Activated CD4-positive, alpha-beta T cell treated with anti-CD3 and anti-CD28 coated beads, Interleukin-2, amount 10 ng/mL, durations not matched to agents 24 days and 14 days (primary cell): Measurements from ENCODE around the gene SMAD2. TPM values are rescaled to one million over a fixed set of nuclear protein-coding genes. Genes with fewer than 3 reads are reported as not detected.

Experiments
- DNase-seq: peaks from one replicate; pipeline ENCODE4 v3.0.0; 2022
- H3K27ac Mint-ChIP-seq: one replicate; pipeline ENCODE4 v1.8.0; 2022; ENCODE audit warnings: mild to moderate bottlenecking, mixed read lengths
- H3K27me3 Mint-ChIP-seq: one replicate; pipeline ENCODE4 v1.8.0; 2022; ENCODE audit warnings: mixed read lengths
- H3K36me3 Mint-ChIP-seq: one replicate; pipeline ENCODE4 v1.8.0; 2022; ENCODE audit warnings: low read depth, mild to moderate bottlenecking, mixed read lengths
- H3K4me1 Mint-ChIP-seq: one replicate; pipeline ENCODE4 v1.8.0; 2021; ENCODE audit warnings: mixed read lengths
- H3K4me3 Mint-ChIP-seq: one replicate; pipeline ENCODE4 v1.8.0; 2022; ENCODE audit warnings: mild to moderate bottlenecking, moderate library complexity, mixed read lengths
- H3K9me3 Mint-ChIP-seq: one replicate; pipeline ENCODE4 v1.8.0; 2021; ENCODE audit warnings: mixed read lengths
- intact Hi-C: fragments of 100-400 bp; cut with micrococcal nuclease; formaldehyde crosslinking; loops from one replicate; pipeline ENCODE4 v1.15.1; 2023
- total RNA-seq: library from RNA; stranded (reverse); gene quantifications from 2 replicates; pipeline ENCODE4 v1.2.3, GENCODE V29; 2022

SMAD2 gene
- total RNA-seq, 1 donor from 2014 or later, result 388 TPM

- Mint-ChIP-seq H3K27ac (peak overlapping the region; percentile 27), H3K4me1 (peaks cover 24% of the 10 kb centered on the region), H3K4me3 (no peak overlapping the region), H3K27me3 (no peaks in the 10 kb centered on the region), H3K36me3 (peaks cover 65% of the 10 kb centered on the region), H3K9me3 (peaks cover 4% of the 10 kb centered on the region)
- intact Hi-C loops, result no loop called here
- DNase-seq, result no peak
Measured at GRCh38 chr18:47881042-47881441, 49.4 kb downstream of the SMAD2 start.

GRCh38 chr18:47877892-47878291 lies 52.6 kb downstream of the SMAD2 start:
- Mint-ChIP-seq H3K4me1 (peaks cover 27% of the 10 kb centered on the region), H3K36me3 (peaks cover 63% of the 10 kb centered on the region), H3K9me3 (no peaks in the 10 kb centered on the region), H3K4me3 (no peak overlapping the region), H3K27ac (no peak overlapping the region), H3K27me3 (no peaks in the 10 kb centered on the region)
- no peak for DNase-seq
- intact Hi-C loops, result no loop called here

GRCh38 chr18:47876813-47877212 lies 53.6 kb downstream of the SMAD2 start:
- Mint-ChIP-seq H3K4me1 (peaks cover 28% of the 10 kb centered on the region), H3K4me3 (no peak overlapping the region), H3K36me3 (peaks cover 59% of the 10 kb centered on the region), H3K9me3 (no peaks in the 10 kb centered on the region), H3K27ac (no peak overlapping the region), H3K27me3 (no peaks in the 10 kb centered on the region)
- no peak for DNase-seq
- intact Hi-C loops, result no loop called here

- Mint-ChIP-seq H3K4me1 (peaks cover 34% of the 10 kb centered on the region), H3K36me3 (peaks cover 46% of the 10 kb centered on the region), H3K9me3 (no peaks in the 10 kb centered on the region), H3K27ac (peak overlapping the region; percentile 62), H3K27me3 (no peaks in the 10 kb centered on the region), H3K4me3 (no peak overlapping the region)
- intact Hi-C loops, result loop anchor here (5.0 kb wide), 3 partner anchors 39 to 149 kb away; no protein-coding TSS in a partner anchor
- DNase-seq, result no peak
Measured at GRCh38 chr18:47873625-47874024, 56.8 kb downstream of the SMAD2 start.

GRCh38 chr18:47872426-47872825 lies 58.0 kb downstream of the SMAD2 start:
- intact Hi-C loops, result loop anchor here (5.0 kb wide), 3 partner anchors 40 to 150 kb away; no protein-coding TSS in a partner anchor
- DNase-seq, result no peak
- Mint-ChIP-seq H3K9me3 (no peaks in the 10 kb centered on the region), H3K27me3 (no peaks in the 10 kb centered on the region), H3K36me3 (peaks cover 51% of the 10 kb centered on the region), H3K4me3 (no peak overlapping the region), H3K4me1 (peaks cover 34% of the 10 kb centered on the region), H3K27ac (no peak overlapping the region)

GRCh38 chr18:47871288-47871687 lies 59.2 kb downstream of the SMAD2 start:
- no peak overlapping the region for H3K4me3 Mint-ChIP-seq
- no peaks in the 10 kb centered on the region for H3K9me3 Mint-ChIP-seq
- DNase-seq, result no peak
- intact Hi-C loops, result loop anchor here (5.0 kb wide), 3 partner anchors 39 to 151 kb away; no protein-coding TSS in a partner anchor
- H3K4me1 Mint-ChIP-seq, result peaks cover 33% of the 10 kb centered on the region
- H3K27me3 Mint-ChIP-seq, result no peaks in the 10 kb centered on the region
- H3K27ac Mint-ChIP-seq, result no peak overlapping the region
- H3K36me3 Mint-ChIP-seq, result peaks cover 50% of the 10 kb centered on the region

- Mint-ChIP-seq H3K4me3 (no peak overlapping the region), H3K4me1 (peaks cover 33% of the 10 kb centered on the region), H3K36me3 (peaks cover 53% of the 10 kb centered on the region), H3K9me3 (no peaks in the 10 kb centered on the region), H3K27ac (peak overlapping the region; percentile 70), H3K27me3 (no peaks in the 10 kb centered on the region)
- no peak for DNase-seq
- intact Hi-C loops, result loop anchor here (5.0 kb wide), 3 partner anchors 38 to 152 kb away; no protein-coding TSS in a partner anchor
Measured at GRCh38 chr18:47870605-47871004, 59.9 kb downstream of the SMAD2 start.

- Mint-ChIP-seq H3K36me3 (peaks cover 58% of the 10 kb centered on the region), H3K4me3 (no peak overlapping the region), H3K27ac (no peak overlapping the region), H3K4me1 (peaks cover 23% of the 10 kb centered on the region), H3K27me3 (no peaks in the 10 kb centered on the region), H3K9me3 (no peaks in the 10 kb centered on the region)
- intact Hi-C loops, result no loop called here
- DNase-seq, result no peak
Measured at GRCh38 chr18:47868744-47869143, 61.7 kb downstream of the SMAD2 start.

GRCh38 chr18:47865183-47865582 lies 65.3 kb downstream of the SMAD2 start:
- H3K36me3 Mint-ChIP-seq, result peaks cover 71% of the 10 kb centered on the region
- no peak overlapping the region for H3K27ac Mint-ChIP-seq
- H3K27me3 Mint-ChIP-seq, result no peaks in the 10 kb centered on the region
- intact Hi-C loops, result no loop called here
- no peak overlapping the region for H3K4me3 Mint-ChIP-seq
- H3K9me3 Mint-ChIP-seq, result no peaks in the 10 kb centered on the region
- no peak for DNase-seq
- peaks cover 8% of the 10 kb centered on the region for H3K4me1 Mint-ChIP-seq

- no peak for DNase-seq
- no peak overlapping the region for H3K27ac Mint-ChIP-seq
- intact Hi-C loops, result no loop called here
- H3K4me3 Mint-ChIP-seq, result no peak overlapping the region
- peaks cover 77% of the 10 kb centered on the region for H3K36me3 Mint-ChIP-seq
- H3K9me3 Mint-ChIP-seq, result peaks cover 5% of the 10 kb centered on the region
- peaks cover 2% of the 10 kb centered on the region for H3K4me1 Mint-ChIP-seq
- H3K27me3 Mint-ChIP-seq, result no peaks in the 10 kb centered on the region
Measured at GRCh38 chr18:47863041-47863440, 67.4 kb downstream of the SMAD2 start.

- Mint-ChIP-seq H3K36me3 (peaks cover 77% of the 10 kb centered on the region), H3K4me1 (no peaks in the 10 kb centered on the region), H3K9me3 (peaks cover 10% of the 10 kb centered on the region), H3K27ac (no peak overlapping the region), H3K27me3 (no peaks in the 10 kb centered on the region), H3K4me3 (no peak overlapping the region)
- DNase-seq, result no peak
- intact Hi-C loops, result loop anchor here (5.0 kb wide), 1 partner anchor 34 kb away; no protein-coding TSS in a partner anchor
Measured at GRCh38 chr18:47858607-47859006, 71.9 kb downstream of the SMAD2 start.

GRCh38 chr18:47847635-47848034 lies 82.8 kb downstream of the SMAD2 start:
- Mint-ChIP-seq H3K36me3 (peaks cover 58% of the 10 kb centered on the region), H3K4me1 (no peaks in the 10 kb centered on the region), H3K27me3 (no peaks in the 10 kb centered on the region), H3K4me3 (no peak overlapping the region), H3K27ac (no peak overlapping the region), H3K9me3 (peaks cover 5% of the 10 kb centered on the region)
- intact Hi-C loops, result no loop called here
- DNase-seq, result no peak

- Mint-ChIP-seq H3K36me3 (peaks cover 60% of the 10 kb centered on the region), H3K27me3 (no peaks in the 10 kb centered on the region)
- intact Hi-C loops, result no loop called here
Measured at GRCh38 chr18:47846431-47846830, 84.0 kb downstream of the SMAD2 start.

GRCh38 chr18:47844828-47845498 lies 85.5 kb downstream of the SMAD2 start:
- intact Hi-C loops, result no loop called here
- Mint-ChIP-seq H3K4me1 (no peaks in the 10 kb centered on the region), H3K27me3 (no peaks in the 10 kb centered on the region)

More at GRCh38 chr18:47846431-47846830, 84.0 kb downstream of the SMAD2 start:
- no peak for DNase-seq
- Mint-ChIP-seq H3K27ac (no peak overlapping the region), H3K9me3 (peaks cover 5% of the 10 kb centered on the region), H3K4me3 (no peak overlapping the region), H3K4me1 (no peaks in the 10 kb centered on the region)

More at GRCh38 chr18:47844828-47845498, 85.5 kb downstream of the SMAD2 start:
- no peak overlapping the region for H3K27ac Mint-ChIP-seq
- no peak overlapping the region for H3K4me3 Mint-ChIP-seq
- peaks cover 5% of the 10 kb centered on the region for H3K9me3 Mint-ChIP-seq
- no peak for DNase-seq
- H3K36me3 Mint-ChIP-seq, result peaks cover 69% of the 10 kb centered on the region
